ENCODE results near the gene HBE1.

HBE1 gene

GRCh38 chr11:5239046-5239445 lies 30.7 kb downstream of the HBE1 start:
- DNase-seq (ENCODE audit: low spot score) (no peak), ATAC-seq (ENCODE audit: low read depth) (no peak)
- no peak overlapping the region for H3K4me3 ChIP-seq (ENCODE audit: severe bottlenecking)
- no peaks in the 10 kb centered on the region for H3K9me3 ChIP-seq (ENCODE audit: severe bottlenecking)
- TF ChIP-seq CTCF (IDR thresholded peaks at IDR 0.05; ENCODE audit: poor library complexity, severe bottlenecking) = no peak
- peaks cover 4% of the 10 kb centered on the region for H3K27me3 ChIP-seq (ENCODE audit: insufficient read depth, poor library complexity, severe bottlenecking)
- H3K4me1 ChIP-seq (ENCODE audit: insufficient read depth, poor library complexity, severe bottlenecking) = no peaks in the 10 kb centered on the region
- no peak overlapping the region for H3K27ac ChIP-seq (ENCODE audit: poor library complexity, severe bottlenecking)
- no peaks in the 10 kb centered on the region for H3K36me3 ChIP-seq (ENCODE audit: low read depth)

GRCh38 chr11:5238486-5238885 lies 31.3 kb downstream of the HBE1 start:
- no peak overlapping the region for H3K27ac ChIP-seq (ENCODE audit: poor library complexity, severe bottlenecking)
- H3K36me3 ChIP-seq (ENCODE audit: low read depth) = no peaks in the 10 kb centered on the region
- no peak for TF ChIP-seq CTCF (IDR thresholded peaks at IDR 0.05; ENCODE audit: poor library complexity, severe bottlenecking)
- ATAC-seq (ENCODE audit: low read depth) (no peak), DNase-seq (ENCODE audit: low spot score) (no peak)
- no peaks in the 10 kb centered on the region for H3K4me1 ChIP-seq (ENCODE audit: insufficient read depth, poor library complexity, severe bottlenecking)
- H3K9me3 ChIP-seq (ENCODE audit: severe bottlenecking) = no peaks in the 10 kb centered on the region
- peaks cover 4% of the 10 kb centered on the region for H3K27me3 ChIP-seq (ENCODE audit: insufficient read depth, poor library complexity, severe bottlenecking)
- H3K4me3 ChIP-seq (ENCODE audit: severe bottlenecking) = no peak overlapping the region

- peaks cover 4% of the 10 kb centered on the region for H3K27me3 ChIP-seq (ENCODE audit: insufficient read depth, poor library complexity, severe bottlenecking)
- H3K4me3 ChIP-seq (ENCODE audit: severe bottlenecking) = no peak overlapping the region
- DNase-seq (ENCODE audit: low spot score) = no peak
- H3K4me1 ChIP-seq (ENCODE audit: insufficient read depth, poor library complexity, severe bottlenecking) = no peaks in the 10 kb centered on the region
- no peak for ATAC-seq (ENCODE audit: low read depth)
- H3K36me3 ChIP-seq (ENCODE audit: low read depth) = no peaks in the 10 kb centered on the region
- no peaks in the 10 kb centered on the region for H3K9me3 ChIP-seq (ENCODE audit: severe bottlenecking)
- no peak for TF ChIP-seq CTCF (IDR thresholded peaks at IDR 0.05; ENCODE audit: poor library complexity, severe bottlenecking)
- H3K27ac ChIP-seq (ENCODE audit: poor library complexity, severe bottlenecking) = no peak overlapping the region
Observed at GRCh38 chr11:5237420-5237819, 32.3 kb downstream of the HBE1 start.

GRCh38 chr11:5235364-5236095 lies 34.2 kb downstream of the HBE1 start:
- DNase-seq (ENCODE audit: low spot score) (no peak), ATAC-seq (ENCODE audit: low read depth) (no peak)
- H3K27me3 ChIP-seq (ENCODE audit: insufficient read depth, poor library complexity, severe bottlenecking) = peaks cover 4% of the 10 kb centered on the region
- no peaks in the 10 kb centered on the region for H3K36me3 ChIP-seq (ENCODE audit: low read depth)
- H3K4me1 ChIP-seq (ENCODE audit: insufficient read depth, poor library complexity, severe bottlenecking) = no peaks in the 10 kb centered on the region
- no peak overlapping the region for H3K27ac ChIP-seq (ENCODE audit: poor library complexity, severe bottlenecking)
- H3K9me3 ChIP-seq (ENCODE audit: severe bottlenecking) = no peaks in the 10 kb centered on the region
- TF ChIP-seq CTCF (IDR thresholded peaks at IDR 0.05; ENCODE audit: poor library complexity, severe bottlenecking) = no peak
- H3K4me3 ChIP-seq (ENCODE audit: severe bottlenecking) = no peak overlapping the region

GRCh38 chr11:5234381-5234834 lies 35.3 kb downstream of the HBE1 start, which contains the start of gene HBD:
TSS of gene HBD (minus strand) at chr11:5234483. CDS start at chr11:5234433, 50 bp downstream.
- Histone ChIP-seq H3K27ac (ENCODE audit: poor library complexity, severe bottlenecking) (no peak within 1 kb of the TSS), H3K27me3 (ENCODE audit: insufficient read depth, poor library complexity, severe bottlenecking) (peaks cover 4% of the 10 kb centered on the region), H3K4me1 (ENCODE audit: insufficient read depth, poor library complexity, severe bottlenecking) (no peaks in the 10 kb centered on the region), H3K36me3 (ENCODE audit: low read depth) (no peaks in the 10 kb centered on the region), H3K9me3 (ENCODE audit: severe bottlenecking) (no peaks in the 10 kb centered on the region), H3K4me3 (ENCODE audit: severe bottlenecking) (no peak within 1 kb of the TSS)
- TF ChIP-seq CTCF (IDR thresholded peaks at IDR 0.05; ENCODE audit: poor library complexity, severe bottlenecking) = no peak
- DNase-seq (ENCODE audit: low spot score) (no peak), ATAC-seq (ENCODE audit: low read depth) (no peak)
